SH-SY5Y (cell line): Measurements from ENCODE around the gene PSMD6.

Experiments used
- GATA2 ChIP-seq: IDR thresholded peaks from 2 replicates; pipeline ENCODE4 v1.6.1; 2011; ENCODE audit warnings: mild to moderate bottlenecking, low read depth, low read length
- GATA3 ChIP-seq: IDR thresholded peaks from 2 replicates; pipeline ENCODE4 v1.6.1; 2011; ENCODE audit warnings: low read depth, mild to moderate bottlenecking, low read length, moderate library complexity

GRCh38 chr3:63990733-63991132 lies 32.6 kb downstream of the PSMD6 start:
- no peak for TF ChIP-seq GATA2
- no peak for TF ChIP-seq GATA3
